Left cardiac atrium (tissue), 4 donors: ENCODE results near the gene NME2. TPM values are rescaled to one million over a fixed set of nuclear protein-coding genes. Genes with fewer than 3 reads are reported as not detected.

Experiments used
- ATAC-seq, 2 donors: fragments of 200-7000 bp; cut with Tn5 transposase; one replicate each; pipeline ENCODE4 v1.9.1; 2020; ENCODE audit warnings: mild to moderate bottlenecking in 2 of 2, moderate library complexity in 2 of 2
- DNase-seq: peaks from one replicate; pipeline ENCODE4 v3.0.0-alpha.2; 2020
- intact Hi-C, 2 donors: fragments of 100-400 bp; cut with DNase I; formaldehyde crosslinking; loops; one replicate each; pipeline versions ENCODE4 v1.14.1 to v1.15.1; 2022 to 2023
- total RNA-seq, 2 donors: library from RNA; stranded (reverse); fragmentation: NEBNext Ultra II Directional; extraction: Animal tissue kit (Norgen Biotek cat#: 25700); gene quantifications; one replicate each; pipeline ENCODE4 v1.2.1, GENCODE V29; 2021
- donor health status: DM: no; HTN: yes; CAD: no.
- donor health status: DM: no; HTN: yes; CAD: no; lungs with severe emphysema.
- donor health status: DM: yes; HTN: yes; CAD: no.
- donor health status: Dilated cardiomyopathy.

Gene NME2
- total RNA-seq, 2 donors from 2014 or later: 350 to 359 TPM

- intact Hi-C loops: no loop called here
- no peak for ATAC-seq
- no peak for DNase-seq
These were observed 23.0 kb downstream of the NME2 start for GRCh38 chr17:51189162-51189561.

- intact Hi-C loops: no loop called here
- no peak for ATAC-seq
- no peak for DNase-seq
These were observed 23.4 kb downstream of the NME2 start for GRCh38 chr17:51189628-51190027.

GRCh38 chr17:51191895-51192294 is 25.7 kb downstream of the NME2 start:
- DNase-seq: no peak
- intact Hi-C loops: no loop called here
- ATAC-seq: no peak

DNA sequence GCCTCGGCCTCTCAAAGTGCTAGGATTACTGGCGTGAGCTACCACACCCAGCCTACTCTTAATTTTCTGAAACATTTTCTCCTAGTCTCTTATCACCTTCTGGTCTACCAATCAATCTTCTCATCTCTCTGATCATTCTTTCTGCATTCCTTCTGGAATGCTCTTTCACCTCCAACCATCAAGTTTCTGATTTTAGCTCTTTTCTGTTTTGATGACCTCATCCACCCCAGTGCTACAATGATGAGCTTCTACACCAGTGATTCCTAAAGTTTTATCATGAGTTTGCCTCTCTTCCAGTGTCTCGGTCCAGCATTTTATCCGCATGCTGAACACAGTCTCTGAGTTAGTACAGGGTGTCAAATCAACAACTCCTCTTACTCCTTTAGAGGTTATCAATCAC is 31.5 kb downstream of the NME2 start:
- no peak for ATAC-seq

GRCh38 chr17:51200295-51200694 is 34.1 kb downstream of the NME2 start:
- intact Hi-C loops: no loop called here
- ATAC-seq (no peak), DNase-seq (no peak)

More for the DNA sequence above, 31.5 kb downstream of the NME2 start:
- intact Hi-C loops: no loop called here
- no peak for DNase-seq

DNA sequence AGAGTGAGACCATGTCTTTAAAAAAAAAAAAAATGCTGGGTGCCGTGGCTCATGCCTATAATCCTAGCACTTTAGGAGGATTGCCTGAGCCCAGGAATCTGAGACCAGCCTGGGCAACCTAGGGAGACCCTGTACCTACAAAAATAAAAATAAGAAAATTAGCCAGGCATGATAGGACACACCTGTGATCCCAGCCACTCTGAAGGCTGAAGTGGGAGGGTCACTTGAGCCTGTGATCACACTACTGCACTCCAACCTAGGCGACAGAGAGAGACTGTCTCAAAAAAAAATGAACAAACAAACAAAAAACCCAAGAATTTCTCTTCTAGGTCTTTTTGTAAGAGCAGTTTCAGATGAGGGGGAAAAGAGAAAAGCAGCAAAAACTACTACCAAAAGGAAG is 34.6 kb downstream of the NME2 start:
- ATAC-seq: no peak
- intact Hi-C loops: no loop called here

DNA sequence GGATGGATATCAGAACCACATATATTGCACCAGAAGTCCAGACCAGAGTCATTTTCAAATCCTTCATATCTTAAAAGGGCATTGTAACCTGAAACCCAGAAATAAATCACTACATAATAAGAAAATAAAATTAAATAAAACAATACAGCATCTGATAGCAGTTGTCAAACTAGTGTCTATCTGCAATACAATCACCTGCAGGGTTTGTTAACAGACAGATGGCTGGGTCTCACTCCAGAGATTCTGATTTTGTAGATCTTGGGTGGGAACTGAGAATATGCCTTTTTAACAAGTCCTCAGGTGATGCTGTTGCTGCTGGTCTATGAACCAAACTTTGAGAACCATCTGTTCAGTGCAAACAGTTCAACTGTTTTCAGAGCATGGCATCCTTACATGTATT is 37.6 kb downstream of the NME2 start:
- intact Hi-C loops: no loop called here
- DNase-seq (no peak), ATAC-seq (no peak)

More for the DNA sequence above, 34.6 kb downstream of the NME2 start:
- DNase-seq: no peak

- DNase-seq: no peak
- ATAC-seq: no peak
- intact Hi-C loops: no loop called here
These were observed 48.7 kb downstream of the NME2 start for GRCh38 chr17:51214920-51215319.

DNA sequence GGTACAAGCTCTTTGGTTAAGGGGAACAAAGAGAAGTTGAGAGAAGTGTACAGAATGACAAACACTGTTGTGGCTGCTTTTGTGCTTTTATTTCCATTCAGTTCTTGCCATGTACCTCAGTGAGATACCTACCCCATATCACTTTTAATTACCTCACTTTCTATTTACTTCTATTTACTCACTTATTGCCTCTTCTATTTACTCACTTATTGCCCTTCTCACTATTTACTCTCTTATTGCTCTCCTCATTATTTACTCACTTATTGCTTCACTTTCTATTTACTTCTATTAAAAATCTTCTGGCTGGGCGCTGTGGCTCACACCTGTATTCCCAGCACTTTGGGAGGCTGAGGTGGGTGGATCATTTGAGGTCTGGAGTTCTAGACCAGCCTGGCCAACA is 51.7 kb downstream of the NME2 start:
- DNase-seq: no peak
- intact Hi-C loops: no loop called here
- ATAC-seq: no peak

GRCh38 chr17:51221322-51221721 is 55.1 kb downstream of the NME2 start:
- intact Hi-C loops: no loop called here
- ATAC-seq (no peak), DNase-seq (no peak)

Other genes starting within 250 kb of the NME2 start
- 10 to 100 TPM; 47.9 to 67.2 TPM for gene SPAG9, start 45.5 kb upstream of the NME2 start, total RNA-seq
- 10 to 100 TPM; 37.8 to 63.8 TPM for gene NME1, start 12.9 kb upstream of the NME2 start, total RNA-seq
- gene MBTD1, start 93.6 kb downstream of the NME2 start, total RNA-seq: 1 to 10 TPM; 6.4 to 6.6 TPM
- gene UTP18, start 94.1 kb downstream of the NME2 start, total RNA-seq: 10 to 100 TPM; 10.2 to 18.6 TPM